Measurements from ENCODE around the gene KICS2.
"Not testable (repeated sequence)": the region's sequence is repeated elsewhere in the genome, so short reads cannot be mapped to it uniquely, and the experiment has no call there.

Gene KICS2

DNA sequence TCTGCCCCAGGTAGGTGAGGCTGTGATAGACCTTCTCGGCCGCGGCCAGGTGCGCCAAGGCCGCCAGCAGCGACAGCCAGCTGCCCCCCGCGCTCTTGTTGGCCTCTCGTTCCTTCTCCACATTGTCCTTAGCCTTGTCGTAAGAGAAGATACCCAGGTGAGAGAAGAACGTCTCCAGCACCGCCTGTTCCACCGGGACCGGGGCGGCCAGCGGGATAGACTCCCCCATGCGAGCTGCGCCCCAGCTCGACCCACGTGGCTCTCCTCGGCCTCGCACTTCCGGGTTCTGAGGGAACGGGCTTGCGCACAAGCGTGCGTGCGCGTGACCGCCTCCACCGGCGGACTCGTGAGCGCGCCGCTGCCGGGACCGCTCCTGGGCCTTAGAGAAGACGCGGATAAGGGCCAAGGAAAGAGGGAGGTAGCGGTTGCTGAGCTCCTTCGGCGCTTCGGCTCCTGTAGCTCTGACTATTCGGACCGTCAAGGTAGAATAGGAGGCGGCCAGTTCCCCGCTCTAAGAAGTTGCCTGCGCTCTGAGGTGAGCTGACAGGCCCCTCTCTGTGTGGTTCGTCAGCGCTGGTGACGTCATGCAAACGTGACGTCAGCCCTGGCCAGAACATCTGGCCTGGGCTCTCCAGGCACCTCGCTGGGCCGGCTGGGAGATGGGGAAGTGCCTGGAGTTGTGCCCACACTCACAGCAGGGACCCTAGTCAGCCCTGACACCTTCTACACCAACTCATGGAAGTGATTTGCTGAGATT, at the start of gene KICS2:
Gene KICS2, minus strand, starts transcription at position 288 of the 757 bp plus-strand sequence. Its CDS starts 59 bp downstream, at position 229.
- peak; percentile 75 to 85 for DNase-seq

DNA sequence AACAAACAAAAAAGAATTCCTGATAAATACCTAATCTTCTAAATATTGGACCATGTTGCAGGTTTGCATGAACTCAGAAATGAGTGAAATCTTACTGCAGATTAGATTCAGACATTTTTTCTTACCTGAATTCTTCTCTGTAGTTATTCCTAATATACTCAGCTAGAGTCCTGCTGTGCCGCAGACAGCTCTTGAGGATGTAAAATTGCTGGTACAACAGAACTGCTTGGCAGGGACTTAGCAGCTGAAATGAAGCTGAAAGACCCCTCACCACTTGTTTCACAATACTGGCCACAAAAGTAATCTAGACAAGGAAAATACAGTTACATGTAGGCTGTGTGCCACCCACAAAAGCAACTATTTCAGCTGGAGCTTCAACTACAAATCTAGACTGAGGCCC, 48.3 kb upstream of the KICS2 start:
- no peak for DNase-seq

DNA sequence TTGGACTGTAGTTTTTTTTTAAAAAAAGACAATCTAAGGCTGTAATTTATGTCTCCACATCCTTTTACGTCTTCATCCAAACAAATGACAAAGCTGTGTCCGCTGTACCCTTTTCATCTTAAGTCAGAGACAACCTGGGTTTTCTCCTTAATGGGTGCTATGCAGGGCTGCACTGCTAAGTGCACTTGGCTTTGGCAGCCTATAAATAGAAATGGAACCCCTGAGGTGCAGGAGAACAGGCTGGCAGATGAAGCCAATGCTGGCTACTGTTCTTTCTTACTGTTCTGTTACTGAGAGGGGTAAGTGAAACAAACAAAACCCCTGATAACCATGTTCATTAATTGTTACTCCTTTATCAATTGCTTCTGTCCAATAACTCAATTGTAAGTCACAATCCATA, 47.1 kb upstream of the KICS2 start:
- no peak for DNase-seq

DNA sequence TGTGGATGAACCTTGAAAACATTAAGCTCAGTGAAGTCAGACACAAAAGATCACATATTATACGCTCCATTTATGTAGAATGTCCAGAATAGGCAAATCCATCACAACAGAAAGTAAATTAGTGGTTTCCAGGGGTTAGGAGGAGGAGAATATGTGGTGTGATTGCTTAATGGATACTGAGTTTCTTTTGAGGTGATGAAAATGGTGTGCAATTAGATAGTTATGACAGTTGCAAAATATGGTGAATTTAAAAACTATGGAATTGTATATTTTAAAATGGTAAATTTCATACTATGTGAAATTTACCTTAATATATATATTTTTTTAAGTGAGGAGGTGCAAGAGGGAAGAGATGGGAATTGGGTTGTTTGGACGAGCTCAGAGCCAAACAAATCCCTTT, 46.3 kb upstream of the KICS2 start:
- DNase-seq, result no peak

DNA sequence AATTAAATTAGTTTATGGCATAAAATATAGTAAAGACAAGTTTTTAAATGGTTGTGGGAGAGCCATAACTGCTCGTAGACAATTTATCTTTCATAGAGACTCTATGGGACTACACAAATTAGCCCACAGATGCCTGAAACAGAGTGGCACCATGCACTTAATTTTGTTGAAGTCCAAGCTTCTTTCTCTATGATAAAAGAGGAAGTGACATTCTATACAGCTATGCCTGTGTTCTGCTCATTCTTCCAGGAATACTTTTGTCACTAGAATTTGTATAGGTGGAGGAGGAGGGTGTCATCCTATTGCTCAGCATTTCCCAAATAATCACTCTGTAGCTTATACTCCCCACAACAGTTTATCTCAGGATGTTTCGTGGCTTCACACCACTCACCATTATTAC, 43.7 kb upstream of the KICS2 start:
- DNase-seq, result no peak

DNA sequence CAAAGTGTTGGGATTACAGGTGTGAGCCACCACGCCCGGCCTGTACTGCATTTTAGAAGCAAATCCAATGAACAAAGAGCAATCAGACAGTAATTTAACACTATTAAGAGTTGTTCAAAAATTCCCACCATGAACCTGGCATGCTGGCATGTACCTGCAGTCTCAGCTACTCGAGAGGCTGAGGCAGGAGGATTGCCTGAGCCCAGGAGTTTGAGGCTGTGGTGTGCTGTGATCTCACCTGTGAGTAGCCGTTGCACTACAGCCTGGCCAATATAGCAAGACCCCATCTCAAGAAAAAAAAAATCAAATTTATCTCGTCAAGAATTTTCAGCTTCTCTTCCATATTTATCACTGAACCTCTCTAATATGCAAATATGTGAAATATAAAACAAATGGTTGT, 39.7 kb upstream of the KICS2 start:
- no peak for DNase-seq

DNA sequence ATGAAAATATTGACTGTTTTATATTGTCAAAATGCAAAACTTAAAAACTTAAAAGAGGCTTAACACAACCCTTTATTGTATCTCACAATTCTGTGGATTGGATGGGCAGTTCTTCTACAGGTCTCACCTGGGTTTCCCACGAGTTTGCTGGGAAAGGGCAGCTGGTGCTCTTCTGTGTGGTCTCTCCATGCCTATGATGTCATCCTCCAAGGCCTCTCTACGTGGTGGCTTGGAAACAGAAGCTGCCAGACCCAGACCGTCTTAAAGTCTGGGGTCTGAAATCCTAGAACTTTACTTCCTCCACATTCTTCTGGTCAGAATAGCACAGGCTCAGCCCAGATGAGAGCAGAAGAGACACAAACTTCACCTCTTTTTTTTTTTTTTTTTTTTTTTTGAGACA, 36.5 kb upstream of the KICS2 start:
- DNase-seq, result no peak

DNA sequence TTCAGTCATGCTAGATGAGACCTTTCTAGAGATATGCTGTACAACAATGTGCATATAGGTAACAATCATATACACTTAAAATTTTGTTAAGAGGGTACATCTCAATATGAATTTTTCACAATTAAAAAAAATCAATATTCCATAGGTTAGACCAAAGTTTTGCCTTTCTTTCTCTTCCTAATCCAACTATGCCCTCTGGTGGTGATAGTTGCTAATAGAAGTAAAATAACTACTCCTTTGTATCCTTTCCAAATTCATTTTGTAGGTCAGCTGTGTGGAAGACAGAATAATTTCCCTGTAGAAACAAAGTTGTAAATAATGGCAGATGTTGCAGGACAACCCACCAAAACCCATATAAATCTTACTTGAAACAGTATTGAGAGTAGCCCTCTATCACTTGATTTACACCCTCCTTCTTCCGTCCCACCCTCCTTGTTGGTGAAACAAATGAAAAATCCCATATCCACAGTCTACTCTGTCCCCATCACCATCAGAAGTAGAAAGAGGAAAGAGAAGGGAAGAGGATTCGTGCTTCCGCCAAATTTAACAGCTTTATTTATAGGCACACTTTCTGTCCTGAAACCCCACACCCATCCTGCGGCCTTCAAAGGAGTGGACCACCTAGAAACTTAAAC, 34.2 kb upstream of the KICS2 start:
- peak; percentile 38 to 48 for DNase-seq

DNA sequence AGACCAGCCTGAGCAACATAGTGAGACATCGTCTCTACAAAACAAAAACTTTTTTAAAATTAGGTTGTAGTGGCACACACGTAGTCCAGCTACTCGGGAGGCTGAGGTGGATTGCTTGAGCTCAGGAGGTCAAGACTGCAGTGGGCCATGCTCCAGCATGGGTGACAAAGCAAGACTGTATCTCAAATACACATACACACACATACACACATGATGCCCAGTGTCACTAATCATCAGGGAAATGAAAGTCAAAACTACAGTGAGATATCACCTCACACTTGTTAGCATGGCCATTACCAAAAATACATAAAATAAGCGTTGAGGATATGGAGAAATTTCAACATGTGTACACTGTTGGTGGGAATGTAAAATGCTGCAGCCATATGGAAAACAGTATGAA, 33.2 kb upstream of the KICS2 start:
- no peak for DNase-seq

DNA sequence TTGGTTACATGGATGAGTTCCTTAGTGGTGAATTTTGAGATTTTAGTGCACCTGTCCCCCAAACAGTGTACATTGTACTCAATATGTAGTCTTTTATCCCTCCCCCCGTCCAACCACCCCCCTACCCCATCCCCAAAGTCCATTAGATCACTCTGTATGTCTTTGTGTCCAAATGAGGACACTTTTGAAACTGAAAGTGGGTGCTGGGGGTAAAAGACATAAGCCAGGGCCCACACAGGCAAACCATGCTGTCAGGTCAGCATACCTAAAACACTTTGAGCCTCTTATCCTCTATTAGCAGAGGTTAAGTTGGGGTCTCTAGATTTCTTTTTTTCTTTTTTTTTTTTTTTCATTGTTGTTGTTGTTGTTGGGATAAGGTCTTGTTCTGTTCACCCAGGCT, 31.3 kb upstream of the KICS2 start:
- DNase-seq, result no peak

DNA sequence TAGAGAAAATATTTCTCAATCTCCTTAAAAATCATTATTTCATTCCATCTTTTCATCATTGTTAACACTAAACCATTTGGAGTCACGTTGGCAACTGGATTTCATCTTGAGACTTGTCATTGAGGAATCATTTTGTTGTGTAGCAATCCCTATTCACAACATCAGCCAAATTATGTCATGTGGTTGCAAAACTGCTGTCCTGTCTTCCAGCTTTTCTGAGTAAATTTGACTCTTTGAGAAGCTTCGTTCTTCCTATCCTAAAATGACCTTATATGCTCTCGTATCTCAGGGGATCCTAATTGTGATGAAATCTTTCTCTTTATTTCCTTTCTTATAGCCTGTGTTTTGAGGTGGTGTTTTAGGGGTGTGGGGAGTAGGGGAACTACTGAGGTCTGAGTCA, 30.6 kb upstream of the KICS2 start:
- DNase-seq, result no peak

DNA sequence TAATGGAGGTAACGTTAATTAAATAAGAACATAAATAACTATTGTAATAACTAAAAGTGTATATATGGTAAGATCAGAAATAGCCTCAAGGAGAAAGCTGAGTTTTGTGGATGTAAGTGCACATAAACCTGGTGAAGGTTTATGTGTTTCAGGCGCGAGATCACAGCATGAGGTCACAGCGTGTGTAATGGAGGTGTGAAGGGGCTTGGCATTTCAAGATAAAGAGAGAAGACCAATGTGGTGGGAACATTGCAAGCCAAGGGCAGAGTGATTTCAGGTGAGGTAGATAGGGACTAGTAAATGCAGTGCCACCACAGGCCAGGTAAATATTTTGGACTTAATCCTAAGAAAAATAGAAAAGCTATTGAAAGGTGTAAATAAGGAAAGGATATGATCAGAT, 21.7 kb upstream of the KICS2 start:
- no peak for DNase-seq

DNA sequence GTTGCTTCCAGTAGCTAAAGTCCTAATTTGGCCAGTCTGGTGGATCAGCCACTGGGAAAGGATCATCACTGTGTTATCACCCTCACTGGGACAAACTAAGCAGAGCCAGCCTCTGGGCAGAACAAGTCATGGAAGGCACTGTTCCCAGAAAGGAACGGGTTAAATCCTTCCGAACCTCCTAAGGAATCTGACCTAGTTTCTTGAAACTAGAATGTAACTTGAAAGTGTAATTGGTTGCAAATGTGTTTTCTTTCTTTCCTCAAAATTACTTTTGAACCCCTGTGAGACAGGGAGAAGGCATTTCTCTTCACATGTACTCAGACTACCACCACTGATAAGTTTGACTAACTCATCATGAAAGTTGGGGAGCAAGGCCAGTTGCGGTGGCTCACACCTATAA, 18.7 kb upstream of the KICS2 start:
- DNase-seq, result no peak

DNA sequence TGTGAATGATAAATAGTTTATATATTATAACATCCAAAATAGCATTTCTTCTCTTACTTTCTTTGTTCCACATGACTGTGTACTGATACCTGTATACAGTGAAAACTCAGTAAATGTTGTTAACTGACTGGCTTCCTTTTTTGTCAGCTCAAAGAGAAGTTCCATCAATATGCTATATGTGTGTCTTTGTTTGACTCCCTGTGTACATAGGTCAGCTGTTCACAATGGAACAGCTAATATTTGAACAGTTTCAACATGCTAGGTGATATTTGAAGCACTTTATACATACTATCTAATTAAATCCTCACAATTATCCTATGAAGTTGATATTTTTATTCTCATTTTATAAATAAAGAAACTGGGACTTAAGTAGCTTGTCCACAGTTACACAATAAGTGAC, 15.3 kb upstream of the KICS2 start:
- no peak for DNase-seq

DNA sequence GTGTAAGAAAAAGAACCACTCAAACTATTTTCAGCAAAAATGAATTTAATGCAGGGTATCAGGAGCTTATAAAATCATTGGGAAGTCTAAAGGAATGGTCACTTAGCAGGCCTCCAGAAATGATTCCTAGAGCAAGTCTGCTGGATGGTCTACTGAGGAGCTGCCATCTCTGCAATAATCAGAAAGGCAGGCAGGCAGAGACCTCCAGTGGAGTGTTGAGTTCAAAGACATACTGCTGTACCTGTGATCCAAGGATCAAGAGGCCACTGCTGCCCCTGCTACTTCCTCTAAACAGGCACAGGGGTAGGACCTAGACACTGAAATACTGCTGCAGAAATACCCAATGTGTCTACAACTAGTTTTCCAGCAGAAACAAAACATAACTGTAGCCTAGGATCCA, 14.5 kb upstream of the KICS2 start:
- no peak for DNase-seq

DNA sequence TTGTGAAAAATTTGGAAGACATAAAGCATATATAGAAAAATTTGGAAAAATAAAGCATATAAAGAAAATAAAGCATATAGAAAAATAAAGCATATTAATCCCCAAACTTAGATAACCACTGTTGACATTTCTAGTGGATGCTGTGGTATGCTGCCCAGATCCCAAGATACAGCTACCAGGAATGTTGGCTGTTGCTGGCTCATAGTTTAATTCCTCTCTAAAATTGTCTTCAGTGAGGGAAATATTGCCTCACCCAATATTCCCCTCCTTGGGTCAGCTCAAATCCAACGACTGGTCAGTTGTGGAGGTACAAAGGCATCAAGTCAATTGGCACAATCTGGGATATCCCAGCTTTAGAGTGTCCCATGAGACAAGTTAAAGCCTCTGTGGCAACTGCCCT, 10.1 kb upstream of the KICS2 start:
- peak in 1 of 2 experiments; percentile 14 for DNase-seq

DNA sequence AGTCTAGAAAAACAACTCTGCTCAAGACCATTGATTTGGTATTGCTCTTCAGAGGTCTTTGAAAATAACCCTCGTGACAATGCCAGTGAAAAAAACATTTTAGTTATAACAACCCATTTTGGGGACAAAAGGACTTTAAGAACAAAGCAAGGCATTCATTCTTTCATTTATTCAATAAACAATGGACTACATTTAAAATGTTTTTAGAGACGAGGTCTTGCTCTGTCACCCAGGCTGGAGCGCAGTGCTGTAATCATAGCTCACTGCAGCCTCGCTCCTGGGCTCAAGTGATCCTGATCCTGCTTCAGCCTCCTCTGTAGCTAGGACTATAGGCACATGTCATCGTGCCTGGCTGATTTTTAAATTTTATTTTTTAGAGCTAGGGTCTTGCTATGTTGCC, 7.7 kb upstream of the KICS2 start:
- DNase-seq, result no peak

DNA sequence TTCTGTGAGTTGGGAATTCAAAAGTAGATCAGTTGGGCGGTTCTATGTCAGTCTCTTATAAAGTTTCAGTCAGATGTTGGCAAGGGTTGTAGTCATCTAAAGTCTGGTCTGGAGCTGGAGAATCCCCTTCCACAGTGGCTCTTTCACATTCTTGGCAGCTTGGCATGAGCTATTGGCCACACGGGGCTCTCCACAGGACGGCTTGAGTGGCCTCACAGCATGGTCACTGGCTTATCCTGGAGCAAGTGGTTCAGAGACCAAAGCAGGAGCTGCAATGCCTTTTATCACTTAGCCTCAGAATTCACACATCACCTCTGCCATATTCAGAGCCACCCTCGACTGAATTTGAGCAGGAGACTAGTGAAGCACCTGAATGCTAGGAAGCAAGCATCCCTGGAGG, 7.1 kb upstream of the KICS2 start:
- no peak for DNase-seq

DNA sequence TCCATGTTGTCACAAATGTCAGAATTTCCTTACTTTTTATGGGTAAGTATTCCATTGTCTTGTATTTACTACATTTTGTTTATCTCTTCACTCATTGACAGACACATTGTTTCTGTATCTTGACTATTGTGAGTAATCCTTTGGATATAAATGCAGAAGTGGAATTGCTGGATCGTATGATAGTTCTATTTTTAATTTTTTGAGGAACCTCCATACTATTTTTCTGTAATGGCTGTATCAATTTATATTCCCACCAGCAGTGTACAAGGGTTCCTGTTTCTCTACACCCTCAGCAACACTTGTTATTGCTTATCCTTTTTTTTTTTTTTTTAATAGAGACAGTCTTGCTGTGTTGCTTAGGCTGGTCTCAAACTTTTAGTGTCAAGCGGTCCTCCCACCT, 3.5 kb upstream of the KICS2 start:
- no peak for DNase-seq

DNA sequence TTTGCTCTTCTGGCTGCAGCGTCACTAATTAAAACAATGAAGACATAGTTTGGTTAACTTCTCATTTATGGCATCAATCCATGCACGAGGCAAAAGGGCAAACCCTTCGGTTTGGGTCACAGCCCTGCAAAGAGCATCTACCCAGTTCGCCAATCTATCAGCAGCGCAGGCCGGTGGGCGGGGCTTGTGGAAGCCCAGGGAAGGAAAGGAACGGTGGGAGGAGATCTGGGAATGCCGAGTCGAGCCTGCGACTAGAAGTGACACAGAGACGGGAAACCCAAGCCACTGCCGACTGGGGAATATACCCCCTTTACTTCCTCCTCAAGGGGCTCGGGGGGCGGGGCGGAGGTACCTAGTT, 466 bp downstream of the KICS2 start:
- peak; percentile 75 to 76 for DNase-seq

DNA sequence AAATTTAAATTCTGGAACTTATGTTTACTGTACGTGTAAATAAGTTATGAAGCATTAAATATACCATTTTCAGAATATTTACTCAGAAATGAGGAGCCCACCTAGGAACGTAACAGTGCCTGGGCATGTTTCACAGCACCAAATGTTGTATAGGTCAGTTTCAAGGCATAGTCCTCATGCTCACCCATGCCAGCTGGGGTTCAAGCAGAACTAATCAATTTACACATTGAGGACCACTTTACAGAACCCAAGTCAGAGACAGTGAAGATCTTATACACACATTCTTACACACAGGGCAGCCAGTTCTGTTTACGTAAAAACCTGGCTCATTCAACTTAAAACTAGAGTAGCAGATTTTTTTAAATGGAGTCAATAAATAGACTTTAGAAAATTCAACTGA, 2.0 kb downstream of the KICS2 start:
- DNase-seq, result no peak

DNA sequence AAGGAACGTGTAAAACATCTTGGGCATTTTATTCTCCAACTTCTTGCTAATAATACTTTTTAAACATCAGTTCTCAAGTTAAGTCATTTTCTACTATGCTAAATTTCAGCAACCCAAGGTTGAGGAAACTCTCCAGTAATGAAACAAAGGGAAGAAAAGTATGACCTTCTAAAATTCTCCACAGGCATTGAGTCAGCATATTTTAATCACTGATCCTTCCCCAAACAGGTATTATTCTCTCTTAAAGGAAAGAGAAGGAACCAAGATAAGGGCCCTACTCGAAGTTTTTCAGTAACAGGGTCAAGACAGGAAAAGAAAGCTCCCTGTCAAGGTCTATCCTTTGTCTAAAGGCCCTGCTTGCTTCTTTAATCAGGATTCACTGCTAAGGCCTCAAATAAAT, 3.0 kb downstream of the KICS2 start:
- no peak for DNase-seq

DNA sequence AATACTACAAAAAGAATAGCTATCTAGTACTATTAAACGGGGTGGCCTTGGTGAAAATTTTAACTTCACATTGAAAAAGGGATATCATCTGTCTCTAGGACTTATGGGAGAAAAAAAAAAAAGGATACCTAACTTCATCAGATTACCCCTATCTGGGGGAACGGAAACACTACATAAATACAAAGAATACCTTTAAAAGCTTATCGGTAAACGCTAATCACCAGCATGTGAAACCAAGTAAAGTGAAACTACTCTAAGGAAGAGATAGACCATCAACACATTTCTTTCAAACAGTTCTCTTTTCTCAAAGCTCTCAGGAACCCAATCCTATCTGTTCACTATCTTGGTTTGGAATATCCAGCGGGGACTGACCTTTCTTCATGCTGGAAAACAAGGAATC, 3.5 kb downstream of the KICS2 start:
- DNase-seq, result no peak

DNA sequence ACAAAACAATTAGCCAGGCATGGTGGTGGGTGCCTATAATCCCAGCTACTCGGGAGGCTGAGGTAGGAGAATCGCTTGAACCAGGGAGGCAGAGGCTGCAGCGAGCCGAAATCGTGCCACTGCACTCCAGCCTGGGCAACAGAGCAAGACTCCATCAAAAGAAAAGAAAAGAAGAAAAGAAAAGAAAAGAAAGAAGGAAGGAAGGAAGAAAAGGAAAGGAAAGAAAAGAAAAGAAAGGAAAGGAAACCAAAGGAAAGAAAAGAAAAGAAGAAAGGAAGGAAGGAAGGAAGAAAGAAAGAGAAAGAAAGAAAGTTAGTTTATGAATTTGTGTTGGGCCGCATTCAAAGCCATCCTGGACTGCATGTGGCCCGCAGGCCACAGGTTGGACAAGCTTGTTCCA, 4.5 kb downstream of the KICS2 start:
- not testable (repeated sequence) for DNase-seq

DNA sequence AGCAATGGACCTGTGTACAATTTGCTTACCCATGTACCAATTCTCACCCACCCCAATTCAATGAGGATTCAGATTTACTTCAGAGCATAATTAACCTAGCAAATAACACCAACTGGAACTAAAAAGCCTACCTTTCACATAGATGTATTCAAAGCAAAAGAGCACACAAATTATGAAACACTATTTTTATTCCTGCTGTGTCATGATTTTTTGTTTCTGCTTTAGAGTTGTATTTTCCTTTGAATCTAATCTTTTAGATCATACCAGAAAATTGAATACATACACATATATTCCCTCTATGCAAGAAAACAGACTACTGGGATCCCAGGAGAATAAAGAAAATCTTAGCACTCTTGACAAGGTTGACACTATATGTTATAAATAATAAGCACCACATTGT, 5.9 kb downstream of the KICS2 start:
- DNase-seq, result no peak

Measured in NCI-H524 (cell line).